HG03469 (cell line): ENCODE data around the gene THBS2.

Experiments
- ATAC-seq: cut with Tn5 transposase; IDR thresholded peaks from one replicate; pipeline ENCODE4 v1.9.1; 2021; ENCODE audit warnings: mild to moderate bottlenecking, moderate library complexity, moderate number of reproducible peaks; ENCODE audit not compliant: unreplicated experiment

THBS2 gene

GRCh38 chr6:169251371-169251802 is 2.3 kb downstream of the THBS2 start:
- no peak for ATAC-seq

- ATAC-seq, result no peak
These were observed 3.0 kb downstream of the THBS2 start for GRCh38 chr6:169250660-169251059.

GRCh38 chr6:169249057-169249456 is 4.6 kb downstream of the THBS2 start:
- ATAC-seq, result no peak

DNA sequence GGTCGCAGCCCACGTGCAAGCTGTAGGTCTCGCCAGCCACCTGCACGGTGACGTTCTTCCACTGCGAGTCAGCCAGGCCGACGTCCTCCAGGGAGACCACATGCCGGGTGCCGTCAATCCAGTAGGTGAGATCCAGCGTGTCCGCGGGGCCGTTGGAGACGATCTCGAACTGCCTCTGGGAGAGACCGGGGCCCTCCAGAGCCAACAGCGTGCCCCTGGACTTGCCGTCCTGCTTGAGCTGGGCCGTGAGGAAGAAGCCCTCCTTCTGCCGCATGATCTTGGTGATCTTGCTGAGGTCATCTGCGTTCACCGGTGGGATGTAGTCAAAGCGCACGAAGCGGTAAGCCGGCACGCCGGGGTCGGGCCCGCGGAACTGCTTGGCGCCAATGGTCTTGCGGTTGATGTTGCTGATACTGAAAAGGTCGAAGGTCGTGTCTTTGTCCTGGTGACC is 5.1 kb downstream of the THBS2 start:
- no peak for ATAC-seq

DNA sequence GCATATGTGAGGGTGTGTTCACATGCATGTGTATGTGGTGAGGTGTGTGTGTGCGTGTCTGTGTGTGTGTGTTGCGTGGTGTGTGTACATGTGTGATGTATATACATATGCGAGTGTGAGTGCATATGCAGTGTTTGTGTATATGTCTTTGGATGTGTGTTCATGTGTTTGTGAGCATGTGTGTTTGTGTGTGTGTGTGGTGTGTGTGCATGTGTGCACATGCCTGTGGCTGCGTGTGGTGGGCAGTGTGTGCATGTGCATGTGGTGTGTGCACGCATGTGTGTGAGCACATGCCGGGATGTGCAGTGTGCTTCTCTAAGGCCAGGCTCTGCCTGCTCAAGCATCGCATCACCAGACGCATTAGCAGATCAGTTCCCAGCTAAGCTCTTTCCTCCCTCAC is 5.7 kb downstream of the THBS2 start:
- no peak for ATAC-seq

DNA sequence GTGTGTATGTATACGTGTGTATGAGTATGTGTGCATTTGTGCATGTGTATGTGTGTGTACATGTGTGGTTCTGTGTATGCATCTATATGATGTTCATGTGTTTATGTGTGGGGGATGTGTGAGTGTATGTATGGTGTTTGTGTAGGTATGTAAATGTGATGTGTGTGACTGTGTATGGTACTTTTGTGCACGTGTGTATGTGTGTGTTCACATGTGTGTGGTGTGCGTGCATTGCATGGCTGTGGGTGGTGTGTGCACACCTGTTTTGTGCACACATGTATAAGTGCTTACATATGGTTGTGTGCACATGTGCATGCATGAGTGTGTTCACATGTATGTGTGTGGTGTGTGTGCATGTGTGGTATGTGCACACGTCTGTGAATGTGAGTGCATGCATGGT is 6.2 kb downstream of the THBS2 start:
- no peak for ATAC-seq

GRCh38 chr6:169246445-169246844 is 7.2 kb downstream of the THBS2 start:
- ATAC-seq, result no peak

GRCh38 chr6:169244684-169245383 is 8.8 kb downstream of the THBS2 start:
- no peak for ATAC-seq

DNA sequence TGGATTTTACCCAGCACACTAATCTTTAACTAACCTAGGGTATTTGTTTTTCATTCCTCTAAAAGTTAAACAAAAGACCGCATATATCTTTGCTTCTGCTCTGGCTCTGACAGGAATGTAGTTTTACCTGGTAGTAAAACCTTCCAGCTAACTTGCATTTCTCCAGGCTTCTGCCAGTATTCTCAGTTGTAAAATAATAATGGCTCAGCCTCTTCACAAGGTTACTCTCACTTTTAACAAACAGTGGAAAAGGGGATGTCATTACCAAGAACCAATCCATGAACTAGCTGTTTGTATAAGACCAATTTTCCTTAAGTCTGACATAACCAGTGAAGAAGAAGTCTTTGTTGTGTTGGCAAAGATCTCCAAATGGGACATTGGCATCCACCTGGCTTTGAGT is 10.0 kb downstream of the THBS2 start:
- ATAC-seq, result no peak

DNA sequence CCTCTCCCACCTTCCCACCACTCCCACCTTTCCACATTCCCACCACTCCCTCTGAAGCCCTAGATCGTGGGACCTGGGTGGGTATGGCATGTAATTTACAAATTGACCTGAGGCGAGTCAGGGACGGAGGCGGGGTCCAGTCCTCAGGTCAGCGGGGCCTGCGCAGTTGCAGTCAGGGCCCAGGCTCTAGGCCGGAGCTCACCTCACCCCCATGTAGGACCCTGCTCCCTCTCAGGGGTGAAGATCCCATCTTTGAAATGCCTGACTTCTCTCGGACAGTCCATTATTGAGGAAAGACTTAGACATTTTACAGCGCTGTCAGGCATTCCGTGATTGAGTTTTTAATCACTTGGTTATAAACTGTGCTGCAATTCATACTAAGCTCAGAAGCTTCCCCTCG is 10.5 kb downstream of the THBS2 start:
- ATAC-seq, result no peak

- no peak for ATAC-seq
These were observed 11.8 kb downstream of the THBS2 start for GRCh38 chr6:169241688-169242350.

GRCh38 chr6:169240591-169241390 is 12.9 kb downstream of the THBS2 start:
- ATAC-seq, result no peak

GRCh38 chr6:169240125-169240524 is 13.5 kb downstream of the THBS2 start:
- no peak for ATAC-seq

DNA sequence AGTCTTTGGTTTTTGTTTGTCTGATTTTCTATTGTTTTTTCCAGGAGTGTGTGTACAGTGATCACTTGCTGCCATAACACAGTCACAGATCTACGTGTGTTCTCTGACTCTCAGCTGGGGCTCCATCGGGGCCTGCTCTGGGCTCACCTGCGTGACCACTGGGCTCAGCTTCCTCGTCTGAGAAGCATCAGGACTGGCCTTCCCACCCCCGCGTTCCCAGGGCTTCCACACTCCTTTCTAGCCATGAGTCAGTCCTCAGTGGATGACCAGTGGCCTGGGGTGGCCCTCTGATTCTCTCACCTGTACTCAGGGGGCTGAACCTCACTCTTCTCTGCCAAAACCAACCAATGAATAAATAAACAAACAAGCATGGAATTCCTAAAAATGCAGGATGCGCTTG is 14.5 kb downstream of the THBS2 start:
- ATAC-seq, result no peak

GRCh38 chr6:169238766-169239165 is 14.9 kb downstream of the THBS2 start:
- no peak for ATAC-seq

DNA sequence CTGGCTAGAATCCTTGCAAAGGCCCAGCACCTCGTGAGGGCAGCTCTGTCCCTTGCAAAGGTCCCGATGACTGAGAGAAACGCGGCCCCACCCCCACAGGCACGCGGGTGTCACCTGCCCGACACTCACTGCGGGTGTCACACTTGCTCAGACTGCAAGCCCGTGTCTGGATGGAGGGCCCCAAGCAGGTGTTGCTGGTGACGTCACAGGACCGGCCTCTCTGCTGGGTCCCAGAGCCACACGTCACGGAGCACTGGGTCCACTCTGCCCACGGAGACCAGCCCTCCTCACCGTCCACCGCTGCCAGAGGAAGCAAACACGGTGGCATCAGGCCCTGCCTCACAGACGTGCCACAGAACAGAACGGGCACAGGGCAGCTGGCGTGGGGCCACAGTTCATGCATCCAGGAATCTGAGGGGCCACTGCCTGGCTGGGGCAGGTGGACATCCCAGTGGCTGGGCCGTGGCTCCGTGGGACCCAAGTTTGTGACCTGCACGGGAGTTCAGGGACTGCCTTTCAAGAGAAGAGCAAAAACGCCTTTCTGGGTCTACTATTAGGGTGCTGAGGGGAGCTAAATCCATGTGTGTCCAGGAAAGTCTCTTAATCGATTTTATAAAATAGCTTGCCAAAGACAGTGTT is 16.0 kb downstream of the THBS2 start:
- no peak for ATAC-seq

GRCh38 chr6:169236988-169237387 is 16.7 kb downstream of the THBS2 start:
- ATAC-seq, result no peak

DNA sequence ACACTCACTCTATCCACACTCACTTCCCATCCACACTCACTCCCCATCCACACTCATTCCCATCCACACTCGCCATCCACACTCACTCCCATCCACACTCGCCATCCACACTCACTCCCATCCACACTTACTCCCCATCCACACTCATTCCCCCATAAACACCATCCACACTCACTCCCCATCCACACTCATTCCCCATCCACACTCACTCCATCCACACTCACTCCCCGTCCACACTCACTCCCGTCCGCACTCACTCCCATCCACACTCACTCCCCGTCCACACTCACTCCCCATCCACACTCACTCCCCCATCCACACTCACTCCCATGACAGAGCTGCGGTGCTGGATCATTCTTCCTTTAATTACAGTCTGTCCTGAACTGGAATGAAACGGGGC is 17.1 kb downstream of the THBS2 start:
- no peak for ATAC-seq

DNA sequence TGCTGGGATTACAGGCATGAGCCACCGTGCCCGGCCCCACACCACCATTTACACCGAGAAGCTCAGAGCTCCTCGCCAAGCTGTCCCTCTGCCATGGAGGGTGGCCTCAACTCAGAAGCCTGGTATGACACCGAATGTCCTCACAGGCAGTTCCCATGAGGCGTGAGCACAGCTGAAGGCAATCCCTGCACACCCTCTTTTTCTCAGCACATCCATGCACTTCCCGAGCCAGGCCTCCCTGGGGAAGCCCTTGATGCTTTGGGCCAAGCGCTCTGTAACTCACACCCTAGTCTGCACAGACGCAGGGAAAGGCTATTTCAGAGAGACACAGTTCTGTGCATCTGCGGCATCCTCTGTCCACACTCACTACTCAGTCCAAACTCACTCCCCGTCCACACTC is 18.4 kb downstream of the THBS2 start:
- ATAC-seq, result no peak

- ATAC-seq, result no peak
These were observed 19.0 kb downstream of the THBS2 start for GRCh38 chr6:169234634-169235033.

- no peak for ATAC-seq
These were observed 19.8 kb downstream of the THBS2 start for GRCh38 chr6:169233832-169234231.
